ENCODE data around the gene FLNB.
"Not testable (repeated sequence)": the region's sequence is repeated elsewhere in the genome, so short reads cannot be mapped to it uniquely, and the experiment has no call there.

FLNB gene

GRCh38 chr3:58032186-58032585 lies 24.0 kb downstream of the FLNB start:
- DNase-seq (ENCODE audit: low read depth in 2 of 2) = no peak

DNA sequence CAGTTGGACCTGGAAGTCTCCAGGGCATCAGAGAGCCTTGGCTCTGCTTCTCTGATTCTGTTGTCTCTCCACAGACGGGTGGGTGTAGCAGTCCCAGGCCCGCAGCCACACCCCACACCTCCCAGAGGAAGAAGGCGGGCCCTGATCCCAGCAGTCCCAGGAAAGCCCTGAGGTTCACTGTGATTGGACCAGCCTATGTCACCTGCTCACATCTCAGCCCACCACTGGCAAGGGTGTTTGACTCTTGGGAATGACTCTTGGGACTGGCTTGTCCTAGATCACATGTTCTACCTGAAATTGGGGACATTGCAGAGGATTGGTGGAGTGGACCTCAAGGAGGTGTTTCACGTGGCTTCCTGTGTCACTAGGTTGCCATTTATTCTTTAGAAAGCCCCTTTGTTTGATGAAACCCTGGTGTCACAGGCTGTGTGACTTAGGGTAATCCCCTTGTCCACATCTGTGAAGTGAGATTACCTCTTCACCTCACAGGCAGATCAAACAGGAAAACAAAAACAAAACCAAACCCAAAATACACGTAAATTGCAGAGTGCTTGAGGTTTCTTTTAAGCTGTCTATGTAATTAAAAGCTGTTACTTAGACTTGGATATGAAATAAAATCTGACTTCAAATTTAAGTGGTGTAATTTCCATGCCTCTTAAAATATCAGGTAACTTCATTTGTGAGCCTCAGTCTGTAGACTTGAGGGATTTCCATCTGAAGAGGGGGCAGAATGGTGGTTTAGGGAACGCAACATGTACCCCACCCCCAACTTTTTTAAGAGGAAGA lies 26.7 kb downstream of the FLNB start:
- no peak for DNase-seq (ENCODE audit: low read depth in 2 of 2)

DNA sequence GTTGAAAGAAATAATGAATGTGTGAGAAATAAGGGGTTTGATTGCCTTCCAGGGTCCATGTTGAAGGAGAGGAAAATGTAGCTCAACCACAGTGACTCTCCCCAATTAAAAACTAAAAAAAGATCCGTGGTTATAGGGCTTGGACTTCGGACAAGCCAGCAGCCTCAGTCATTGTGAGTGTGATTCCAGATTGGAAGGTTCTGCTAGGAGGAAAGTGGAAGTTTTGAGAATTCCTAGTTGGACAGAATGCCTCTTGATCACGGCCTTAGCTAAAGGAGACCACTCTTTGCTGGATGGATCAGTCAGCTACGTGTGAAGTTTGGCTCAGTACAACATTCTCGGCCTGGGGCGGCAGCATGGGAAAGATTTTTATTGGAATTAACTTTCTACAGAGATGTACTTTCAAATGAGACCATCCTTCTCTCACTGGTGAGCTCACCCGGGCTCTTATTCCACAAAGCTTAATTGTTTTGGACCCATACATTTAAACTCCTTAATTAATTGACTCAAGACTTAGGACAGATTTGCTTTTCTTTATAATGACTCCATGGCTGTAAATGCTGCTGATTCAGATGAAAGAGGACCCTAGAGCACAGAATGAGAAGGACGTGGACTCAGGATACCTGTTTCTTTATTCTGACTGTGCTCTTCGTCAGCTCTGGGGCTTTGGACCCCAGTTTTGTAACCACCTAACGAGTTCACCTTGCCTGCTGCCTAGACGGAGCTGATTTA lies 27.5 kb downstream of the FLNB start:
- no peak for DNase-seq (ENCODE audit: low read depth in 2 of 2)

DNA sequence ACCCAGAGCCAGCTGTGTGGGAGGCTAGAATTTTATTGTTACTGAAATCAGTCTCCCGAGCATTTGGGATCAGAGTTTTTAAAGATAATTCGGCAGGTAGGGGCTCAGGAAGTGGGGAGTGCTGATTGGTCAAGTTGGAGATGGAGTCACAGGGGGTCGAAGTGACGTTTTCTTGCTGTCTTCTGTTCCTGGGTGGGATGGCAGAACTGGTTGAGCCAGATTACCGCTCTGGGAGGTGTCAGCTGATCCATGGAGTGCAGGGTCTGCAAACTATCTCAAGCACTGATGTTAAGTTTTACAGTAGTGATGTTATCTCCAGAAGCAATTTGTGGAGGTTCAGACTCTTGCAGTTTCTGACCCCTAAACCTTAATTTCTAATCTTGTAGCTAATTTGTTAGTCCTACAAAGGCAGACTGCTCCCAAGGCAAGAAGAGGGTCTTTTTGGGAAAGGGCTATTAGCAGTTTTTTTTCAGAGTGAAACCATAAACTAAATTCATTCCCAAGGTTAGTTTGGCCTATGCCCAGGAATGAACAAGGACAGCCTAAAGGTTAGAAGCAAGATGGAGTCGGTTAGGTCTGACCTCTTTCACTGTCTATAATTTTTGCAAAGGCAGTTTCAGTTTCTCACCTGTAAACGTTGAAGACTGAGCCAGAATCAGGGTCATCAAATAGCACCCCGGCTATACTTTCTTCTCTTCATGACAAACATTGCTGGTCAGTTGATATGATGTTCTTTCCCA lies 28.2 kb downstream of the FLNB start:
- DNase-seq (ENCODE audit: low read depth in 2 of 2) = no peak

- no peak for DNase-seq (ENCODE audit: low read depth in 2 of 2)
These were observed 29.1 kb downstream of the FLNB start for GRCh38 chr3:58037141-58037910.

DNA sequence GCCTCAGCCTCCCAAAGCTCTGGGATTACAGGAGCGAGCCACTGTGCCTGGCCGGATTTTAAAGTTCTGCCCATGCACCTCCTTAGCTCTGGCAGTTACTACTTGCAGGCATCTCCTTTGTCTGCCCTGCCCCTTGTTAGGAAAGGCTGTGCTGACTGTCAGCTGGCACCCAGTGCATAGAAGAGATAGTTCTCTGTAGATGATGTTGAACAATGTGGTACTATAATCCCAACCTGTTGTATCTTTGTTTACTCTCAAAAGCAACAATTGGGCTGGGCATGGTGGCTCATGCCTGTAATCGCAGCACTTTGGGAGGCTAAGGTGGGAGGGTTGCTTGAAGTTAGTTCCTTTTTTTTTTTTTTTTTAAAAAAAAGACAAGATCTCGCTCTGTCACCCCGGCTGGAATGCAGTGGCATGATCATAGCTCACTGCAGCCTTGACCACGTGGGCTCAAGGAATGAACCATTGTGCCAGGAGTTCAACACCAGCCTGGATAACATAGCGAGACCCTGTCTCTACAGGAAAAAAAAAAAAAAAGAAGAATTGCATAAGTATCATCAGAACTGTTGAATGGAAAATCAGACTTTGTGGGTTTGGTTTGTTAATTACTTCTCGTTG lies 30.6 kb downstream of the FLNB start:
- no peak for DNase-seq (ENCODE audit: low read depth in 2 of 2)

- DNase-seq (ENCODE audit: low read depth in 2 of 2) = no peak
These were observed 31.4 kb downstream of the FLNB start for GRCh38 chr3:58039601-58040000.

DNA sequence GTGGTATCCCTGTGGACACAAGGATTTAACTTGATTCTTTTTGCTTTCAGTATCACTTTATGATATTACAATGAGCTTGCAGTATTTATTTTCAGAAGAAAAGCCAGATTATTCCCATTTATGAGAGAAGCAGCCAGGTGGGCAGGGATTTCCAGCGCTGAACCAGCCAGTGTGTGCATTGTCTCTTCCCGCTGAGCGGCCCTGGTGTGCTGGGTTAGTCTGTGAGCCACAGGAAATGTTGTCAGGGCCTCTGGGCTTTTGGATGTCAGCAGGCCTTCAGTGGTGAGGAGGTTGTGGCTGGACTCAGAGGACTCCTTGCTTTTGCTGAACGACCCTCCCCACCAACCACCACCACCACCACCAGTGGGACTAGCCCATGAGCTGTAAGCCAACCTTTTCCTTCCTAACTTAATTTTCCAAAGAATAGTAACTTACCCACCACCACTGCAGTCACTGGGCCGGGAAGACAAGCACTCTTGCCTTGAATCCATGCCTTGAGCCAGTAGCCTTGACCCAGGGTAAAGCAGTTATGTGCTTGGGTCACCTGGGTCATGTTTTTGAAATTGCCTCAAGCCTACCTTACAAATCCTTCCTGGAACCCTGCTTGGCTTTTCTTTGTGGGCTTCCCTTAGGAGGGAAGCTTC lies 33.1 kb downstream of the FLNB start:
- no peak for DNase-seq (ENCODE audit: low read depth in 2 of 2)

DNA sequence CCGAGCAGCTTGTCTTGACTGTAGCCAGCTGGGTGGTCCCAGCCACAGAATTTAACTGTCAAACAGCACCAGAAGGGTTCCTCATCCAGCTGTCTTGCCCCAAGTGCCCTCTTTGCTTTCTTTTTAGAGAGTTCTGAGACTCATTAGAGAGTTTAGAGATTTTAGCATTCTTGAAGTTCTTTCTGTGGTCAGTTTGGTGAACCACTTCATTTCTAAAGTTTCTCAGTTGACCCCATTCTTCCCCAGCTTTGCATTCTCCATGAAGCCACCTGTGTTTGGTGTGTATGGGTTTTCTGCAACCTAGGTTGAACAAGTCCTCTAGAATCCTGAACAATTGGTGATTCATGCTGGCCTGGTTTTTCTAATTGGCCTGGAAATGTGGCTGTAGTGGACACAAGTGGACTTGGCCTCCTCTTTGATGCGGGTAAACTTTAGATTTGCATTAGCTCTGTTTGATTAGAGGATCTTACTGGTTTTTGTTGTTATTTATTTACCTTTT lies 33.7 kb downstream of the FLNB start:
- DNase-seq (ENCODE audit: low read depth in 2 of 2) = no peak

DNA sequence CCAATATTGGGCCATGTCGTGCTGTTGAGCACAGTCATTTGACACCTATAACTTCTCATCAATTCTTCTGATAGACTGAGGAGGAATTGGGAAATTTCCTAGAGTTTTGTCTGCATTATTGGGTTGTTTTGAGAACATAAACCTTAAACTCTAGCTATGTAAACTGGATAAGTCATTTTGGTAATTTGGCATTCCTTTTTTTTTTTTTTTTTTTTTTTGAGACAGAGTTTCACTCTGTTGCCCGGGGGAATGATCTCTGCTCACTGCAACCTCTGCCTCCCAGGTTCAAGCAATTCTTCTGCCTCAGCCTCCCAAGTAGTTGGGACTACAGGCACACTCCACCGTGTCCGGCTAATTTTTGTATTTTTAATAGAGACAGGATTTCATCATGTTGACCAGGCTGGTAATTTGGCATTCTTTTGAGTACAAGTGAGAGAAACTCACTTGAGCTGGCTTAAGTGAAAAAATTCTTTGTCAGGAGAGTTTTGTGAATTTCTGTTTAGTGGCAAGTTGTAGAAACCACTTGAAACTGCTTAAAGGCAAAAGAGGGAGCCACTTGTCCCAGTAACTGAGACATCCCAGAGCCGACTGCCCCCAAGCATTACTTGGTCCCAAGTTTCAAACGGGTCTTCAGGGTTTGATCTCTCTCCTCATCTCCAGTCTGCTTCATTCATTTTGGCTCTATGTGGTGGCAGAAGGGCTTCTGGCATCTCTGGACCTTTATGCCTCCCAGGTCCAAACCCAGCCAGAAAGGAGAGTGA lies 34.9 kb downstream of the FLNB start:
- no peak for DNase-seq (ENCODE audit: low read depth in 2 of 2)

- DNase-seq (ENCODE audit: low read depth in 2 of 2) = no peak
These were observed 35.7 kb downstream of the FLNB start for GRCh38 chr3:58043933-58044332.

- no peak for DNase-seq (ENCODE audit: low read depth in 2 of 2)
These were observed 36.7 kb downstream of the FLNB start for GRCh38 chr3:58044691-58045483.

- DNase-seq (ENCODE audit: low read depth in 2 of 2) = no peak
These were observed 39.6 kb downstream of the FLNB start for GRCh38 chr3:58047826-58048225.

DNA sequence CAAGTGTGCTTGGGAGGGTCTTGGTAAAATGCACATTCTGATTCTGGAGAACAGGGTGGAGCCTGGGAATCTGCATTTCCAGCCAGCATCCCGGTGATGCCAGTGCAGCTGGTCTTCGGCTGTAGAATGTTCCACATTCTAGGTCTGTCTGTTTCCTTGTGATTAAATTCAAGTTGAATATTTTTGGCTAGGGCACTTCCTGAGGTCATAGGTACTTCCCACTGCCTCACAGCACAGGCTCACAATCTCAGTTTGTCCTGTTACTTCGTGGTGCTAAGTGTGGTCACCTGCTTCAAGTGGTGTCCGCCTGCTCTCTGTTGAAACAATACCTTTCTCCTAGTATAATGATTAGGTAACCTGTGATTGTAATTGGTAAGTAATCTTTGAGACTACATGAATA lies 40.1 kb downstream of the FLNB start:
- no peak for DNase-seq (ENCODE audit: low read depth in 2 of 2)

DNA sequence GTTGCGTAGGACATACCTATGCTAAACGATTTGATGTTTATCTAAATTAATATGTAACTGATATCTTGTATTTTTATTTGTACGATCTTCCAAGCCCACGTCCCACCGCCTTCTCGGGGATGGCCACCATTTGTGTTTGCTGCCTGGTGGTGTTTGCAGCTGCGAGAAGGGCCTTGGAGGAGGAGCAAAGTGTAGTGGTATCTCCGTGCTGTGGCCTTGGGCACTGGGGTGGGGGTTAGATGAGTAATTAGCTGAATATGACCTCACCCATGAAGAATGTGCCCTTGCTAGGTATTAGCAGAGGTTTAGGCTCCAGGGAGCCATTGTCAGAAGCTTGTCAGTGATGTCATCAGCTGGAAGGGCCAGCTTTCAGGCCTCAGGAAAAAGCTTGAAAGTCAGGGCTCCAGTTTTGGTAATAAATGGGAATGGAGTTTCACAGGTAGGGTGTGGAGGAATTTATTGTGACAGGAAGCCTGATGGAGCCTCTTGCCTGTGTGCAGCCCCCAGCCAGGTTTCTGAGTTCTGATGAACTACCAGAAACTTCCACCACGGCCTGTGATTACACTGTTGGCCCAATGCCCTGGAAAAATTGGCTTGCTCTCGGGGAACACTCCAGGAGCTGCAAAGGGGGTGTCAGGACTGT lies 41.0 kb downstream of the FLNB start:
- no peak for DNase-seq (ENCODE audit: low read depth in 2 of 2)

GRCh38 chr3:58051196-58051595 lies 43.0 kb downstream of the FLNB start:
- DNase-seq (ENCODE audit: low read depth in 2 of 2) = no peak

GRCh38 chr3:58051658-58052261 lies 43.5 kb downstream of the FLNB start:
- DNase-seq (ENCODE audit: low read depth in 2 of 2) = not testable (repeated sequence)
